DOHH2 (cell line): ENCODE results near the gene UVRAG.

Source experiments
- EZH2phosphoT487 ChIP-seq: fragments of 200-600 bp; sonication (generic); IDR thresholded peaks from 2 replicates; pipeline ENCODE4 v1.6.1; 2017; ENCODE audit warnings: borderline replicate concordance, mild to moderate bottlenecking, antibody characterized with exemption, low read length, moderate library complexity, mixed read lengths
- TF ChIP-seq, protein P1 (sequence below): fragments of 200-600 bp; sonication (generic); IDR thresholded peaks from one replicate; pipeline ENCODE4 v1.5.1; 2014; ENCODE audit warnings: antibody characterized with exemption, mild to moderate bottlenecking, low read depth, low read length; ENCODE audit not compliant: poor library complexity, severe bottlenecking

DNA sequence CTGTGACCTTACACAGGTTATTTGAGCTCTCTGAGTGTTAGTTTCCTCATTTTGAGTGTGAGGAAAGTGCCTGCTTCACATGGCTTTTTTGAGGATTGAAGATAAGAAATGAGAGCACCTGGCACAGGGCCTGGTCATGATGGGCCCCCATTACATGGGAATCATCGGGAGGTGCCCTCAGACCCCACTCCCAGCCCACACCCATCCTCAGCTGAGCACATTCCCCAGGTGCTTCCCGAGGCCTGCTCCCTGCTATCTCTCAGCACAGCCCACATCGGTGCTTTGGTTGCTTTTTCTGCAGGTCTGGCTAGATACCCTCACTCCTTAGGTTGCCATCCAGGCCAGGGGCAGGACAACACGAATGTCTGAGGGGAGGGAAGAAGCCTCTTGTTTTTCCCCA lies 29.8 kb upstream of the UVRAG start:
- TF ChIP-seq, protein P1, sequence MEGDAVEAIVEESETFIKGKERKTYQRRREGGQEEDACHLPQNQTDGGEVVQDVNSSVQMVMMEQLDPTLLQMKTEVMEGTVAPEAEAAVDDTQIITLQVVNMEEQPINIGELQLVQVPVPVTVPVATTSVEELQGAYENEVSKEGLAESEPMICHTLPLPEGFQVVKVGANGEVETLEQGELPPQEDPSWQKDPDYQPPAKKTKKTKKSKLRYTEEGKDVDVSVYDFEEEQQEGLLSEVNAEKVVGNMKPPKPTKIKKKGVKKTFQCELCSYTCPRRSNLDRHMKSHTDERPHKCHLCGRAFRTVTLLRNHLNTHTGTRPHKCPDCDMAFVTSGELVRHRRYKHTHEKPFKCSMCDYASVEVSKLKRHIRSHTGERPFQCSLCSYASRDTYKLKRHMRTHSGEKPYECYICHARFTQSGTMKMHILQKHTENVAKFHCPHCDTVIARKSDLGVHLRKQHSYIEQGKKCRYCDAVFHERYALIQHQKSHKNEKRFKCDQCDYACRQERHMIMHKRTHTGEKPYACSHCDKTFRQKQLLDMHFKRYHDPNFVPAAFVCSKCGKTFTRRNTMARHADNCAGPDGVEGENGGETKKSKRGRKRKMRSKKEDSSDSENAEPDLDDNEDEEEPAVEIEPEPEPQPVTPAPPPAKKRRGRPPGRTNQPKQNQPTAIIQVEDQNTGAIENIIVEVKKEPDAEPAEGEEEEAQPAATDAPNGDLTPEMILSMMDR = no peak
- TF ChIP-seq EZH2phosphoT487 = no peak
